ENCODE data around the gene THRA.

Gene THRA

GRCh38 chr17:40026816-40027613 is 35.8 kb upstream of the THRA start:
- no peak for FAIRE-seq

DNA sequence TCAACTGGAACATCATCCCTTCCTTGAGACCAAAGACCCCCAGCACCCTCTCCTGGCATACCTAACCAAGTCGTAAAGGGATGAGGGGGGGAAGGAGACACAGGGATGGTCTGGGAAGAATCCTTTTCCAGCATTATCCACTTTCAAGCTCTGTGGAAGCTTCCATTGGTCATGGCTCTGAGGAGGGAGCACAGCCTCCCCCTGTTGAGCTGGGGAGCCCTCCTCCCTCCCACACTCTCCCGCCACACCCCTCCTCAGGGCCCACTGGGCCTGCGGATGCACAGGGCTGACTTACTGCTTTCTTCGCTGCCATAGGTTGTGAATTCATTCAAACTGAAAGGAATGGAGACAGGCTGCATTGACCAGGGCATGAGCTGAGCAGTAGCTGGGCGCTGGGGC is 35.2 kb upstream of the THRA start:
- FAIRE-seq = no peak

- no peak for FAIRE-seq
Measured at GRCh38 chr17:40028595-40028994, 34.2 kb upstream of the THRA start.

- FAIRE-seq = no peak
Measured at GRCh38 chr17:40031706-40032105, 31.1 kb upstream of the THRA start.

GRCh38 chr17:40032322-40033320 is 30.1 kb upstream of the THRA start:
- no peak for FAIRE-seq

DNA sequence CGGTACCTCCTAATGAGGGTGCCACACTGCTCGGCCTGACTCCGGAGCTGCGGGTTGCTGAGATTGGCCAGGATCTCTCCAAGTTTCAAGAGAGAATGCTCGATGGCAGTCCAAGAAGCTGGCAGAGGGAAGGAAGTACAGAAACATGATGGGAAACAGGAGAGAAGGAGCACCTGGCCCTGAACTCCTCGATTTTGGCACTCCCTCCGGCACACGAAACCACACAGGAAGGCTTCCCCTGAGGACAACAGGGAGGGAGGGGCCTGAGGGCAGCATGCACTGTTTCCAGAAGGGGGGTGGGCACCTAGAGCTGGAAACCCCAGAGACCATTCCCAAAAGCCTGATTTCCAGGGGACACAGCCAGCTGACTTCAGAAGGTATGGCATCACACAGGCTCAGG is 29.4 kb upstream of the THRA start:
- no peak for FAIRE-seq

- FAIRE-seq = no peak
Measured at GRCh38 chr17:40034426-40035161, 28.2 kb upstream of the THRA start.

GRCh38 chr17:40035162-40035559 is 27.6 kb upstream of the THRA start:
- no peak for FAIRE-seq

DNA sequence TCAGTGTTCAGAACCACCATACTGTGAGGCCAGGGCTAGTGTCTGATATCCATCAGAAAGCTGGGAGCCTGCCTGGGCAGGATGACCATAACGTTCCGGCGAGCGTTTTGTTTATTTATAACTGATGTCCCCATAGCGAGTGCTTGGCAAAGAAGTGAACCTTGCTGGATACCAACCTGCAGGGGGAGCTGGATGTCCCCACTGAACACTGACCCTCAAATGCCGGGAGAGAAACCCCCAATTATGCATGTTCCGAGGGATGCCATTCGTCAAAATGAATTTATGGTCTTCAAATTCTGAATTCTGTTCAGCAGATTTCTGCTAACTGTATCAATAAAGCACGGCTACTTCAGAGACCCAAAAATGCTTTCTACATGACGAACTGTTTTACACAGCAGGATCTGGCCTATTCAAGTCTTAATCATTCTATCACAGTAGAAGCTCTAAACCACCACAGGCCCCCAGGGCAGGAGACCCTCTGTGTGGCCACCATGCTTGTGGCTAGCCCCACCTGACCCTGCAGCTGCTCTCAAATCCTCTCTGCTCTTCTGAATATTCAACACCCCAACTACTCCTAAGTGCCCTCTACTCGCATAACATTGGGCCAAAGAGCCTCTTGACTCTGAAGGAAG is 23.8 kb upstream of the THRA start:
- FAIRE-seq = no peak

GRCh38 chr17:40041196-40041595 is 21.6 kb upstream of the THRA start:
- FAIRE-seq = no peak

DNA sequence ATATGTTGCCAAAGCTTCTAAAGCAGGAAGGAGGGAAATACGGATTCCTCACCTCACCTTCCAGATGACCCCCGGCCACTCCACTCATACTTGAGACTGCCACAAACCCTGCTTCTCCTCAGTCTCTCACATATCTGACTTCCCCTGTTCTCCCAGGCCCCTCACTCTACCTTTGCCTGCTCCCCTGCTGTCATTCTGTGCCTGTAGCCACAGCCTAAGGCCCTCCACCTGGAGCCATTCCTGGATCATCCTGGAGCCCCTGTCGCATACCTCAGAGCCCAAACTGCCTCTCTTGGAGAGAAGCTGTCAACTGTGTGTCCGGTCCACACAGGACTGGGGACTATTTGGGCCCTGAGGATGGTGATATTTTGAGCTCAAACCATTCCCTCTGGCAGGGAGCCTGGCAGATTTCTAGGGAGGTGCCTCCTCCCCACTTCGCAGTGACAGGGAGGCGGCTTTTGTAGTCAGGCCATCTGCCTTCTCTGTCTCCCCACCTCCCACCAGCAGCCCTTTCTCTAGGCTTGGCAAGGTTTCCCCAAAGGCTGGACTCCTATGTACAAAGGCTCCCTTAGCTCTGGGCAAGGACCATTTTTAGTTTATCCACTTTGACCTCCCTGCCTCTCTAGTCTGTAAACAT is 6.3 kb upstream of the THRA start:
- FAIRE-seq = no peak

DNA sequence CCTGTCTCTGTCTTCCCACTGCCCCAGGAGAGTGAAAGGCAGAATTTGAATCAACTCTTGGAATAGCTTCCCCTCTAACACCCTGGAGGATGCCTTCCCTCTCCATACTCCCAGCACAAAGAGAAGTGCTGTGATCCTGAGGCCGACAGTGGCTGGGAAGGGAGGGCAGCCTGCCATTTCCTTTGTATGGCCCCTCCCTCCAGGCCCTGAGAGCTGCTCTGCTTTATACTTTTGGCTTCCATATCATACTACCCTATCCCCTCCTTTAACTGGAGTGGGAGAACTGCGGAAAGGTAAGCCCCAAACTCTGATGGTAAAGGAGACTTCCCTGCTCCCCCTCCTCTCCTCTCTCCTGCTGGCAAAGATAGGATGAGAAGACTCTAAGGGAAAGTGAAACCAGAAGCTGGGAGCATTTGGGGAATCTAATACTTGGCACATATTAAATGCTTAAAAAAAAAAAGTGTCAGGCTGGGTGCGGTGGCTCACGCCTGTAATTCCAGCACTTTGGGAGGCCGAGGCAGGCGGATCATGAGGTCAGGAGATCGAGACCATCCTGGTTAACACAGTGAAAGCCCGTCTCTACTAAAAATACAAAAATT is 4.5 kb upstream of the THRA start:
- no peak for FAIRE-seq

GRCh38 chr17:40058865-40059264 is 3.9 kb upstream of the THRA start:
- FAIRE-seq = no peak

- no peak for FAIRE-seq
Measured at GRCh38 chr17:40059729-40060475, 2.9 kb upstream of the THRA start.

DNA sequence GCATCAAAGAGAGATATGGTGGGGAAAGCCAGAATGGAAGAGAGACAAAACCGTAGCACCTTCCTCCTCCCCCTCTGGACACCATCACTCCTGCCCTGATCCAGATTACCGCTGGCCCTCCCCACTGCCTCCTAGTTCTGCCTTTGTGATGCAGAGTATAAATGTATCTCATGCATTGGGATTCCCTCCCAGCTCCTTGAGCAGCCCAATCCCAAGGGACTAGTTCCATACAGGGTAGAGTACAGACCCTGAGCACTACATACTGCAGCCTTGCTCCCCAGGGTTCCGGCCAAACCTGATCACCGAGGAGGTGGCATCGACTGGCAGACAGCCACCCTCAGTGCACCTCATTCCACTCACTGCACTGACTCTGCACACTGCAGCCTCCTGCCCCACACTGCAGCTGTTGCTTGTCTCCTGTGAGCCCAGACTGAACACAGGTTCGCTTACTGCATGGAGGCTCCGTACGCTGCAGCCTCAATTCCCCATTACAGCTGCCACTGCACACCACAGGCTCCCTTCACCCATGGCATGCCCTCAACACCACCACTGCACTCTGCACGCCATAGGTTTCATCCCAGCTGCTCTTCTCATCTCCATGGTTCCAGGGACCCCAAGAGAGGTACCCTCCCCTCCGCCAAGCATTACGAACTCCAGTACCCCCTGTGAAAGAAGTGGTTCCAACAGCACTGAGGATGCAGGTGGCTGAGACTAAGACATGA is 1.7 kb upstream of the THRA start:
- no peak for FAIRE-seq

- no peak for FAIRE-seq
Measured at GRCh38 chr17:40061609-40062038, 1.1 kb upstream of the THRA start.

GRCh38 chr17:40063187-40063771 is 514 bp downstream of the THRA start:
- no peak for FAIRE-seq

- FAIRE-seq = no peak
Measured at GRCh38 chr17:40063901-40064531, 1.3 kb downstream of the THRA start.

Data from TTC549 (cell line).